ENCODE results near the gene DENND1B. TPM values are rescaled to one million over a fixed set of nuclear protein-coding genes. Genes with fewer than 3 reads are reported as not detected.

The DENND1B gene
- polyA plus RNA-seq, 1 experiment = 5.2 TPM

DNA sequence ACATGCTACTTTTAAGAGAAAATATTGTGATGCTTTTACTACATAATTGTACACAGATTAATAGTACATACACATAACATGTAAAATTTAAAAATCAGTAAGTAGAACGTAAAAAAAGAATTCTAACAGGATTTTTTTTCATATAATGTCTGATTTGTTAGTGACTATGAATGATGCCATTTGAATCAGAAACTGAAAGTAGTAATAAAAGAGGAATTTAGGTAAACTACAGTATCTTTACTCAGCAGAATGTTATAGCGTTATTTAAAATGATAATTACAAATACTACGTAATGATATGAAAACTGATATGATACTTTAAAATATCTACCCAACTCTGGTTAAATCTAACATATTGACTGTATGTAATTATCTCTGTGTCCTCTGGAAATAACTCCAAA is 116.1 kb downstream of the DENND1B start:
- Histone ChIP-seq H3K4me3 (ENCODE audit: low read depth, low read length) (no peak overlapping the region), H3K36me3 (ENCODE audit: control insufficient read depth, insufficient read depth, low read length) (no peaks in the 10 kb centered on the region), H3K27me3 (ENCODE audit: control insufficient read depth, insufficient read depth, low read length) (no peaks in the 10 kb centered on the region)
- CTCF ChIA-PET = no interaction called here
- TF ChIP-seq, protein P1, sequence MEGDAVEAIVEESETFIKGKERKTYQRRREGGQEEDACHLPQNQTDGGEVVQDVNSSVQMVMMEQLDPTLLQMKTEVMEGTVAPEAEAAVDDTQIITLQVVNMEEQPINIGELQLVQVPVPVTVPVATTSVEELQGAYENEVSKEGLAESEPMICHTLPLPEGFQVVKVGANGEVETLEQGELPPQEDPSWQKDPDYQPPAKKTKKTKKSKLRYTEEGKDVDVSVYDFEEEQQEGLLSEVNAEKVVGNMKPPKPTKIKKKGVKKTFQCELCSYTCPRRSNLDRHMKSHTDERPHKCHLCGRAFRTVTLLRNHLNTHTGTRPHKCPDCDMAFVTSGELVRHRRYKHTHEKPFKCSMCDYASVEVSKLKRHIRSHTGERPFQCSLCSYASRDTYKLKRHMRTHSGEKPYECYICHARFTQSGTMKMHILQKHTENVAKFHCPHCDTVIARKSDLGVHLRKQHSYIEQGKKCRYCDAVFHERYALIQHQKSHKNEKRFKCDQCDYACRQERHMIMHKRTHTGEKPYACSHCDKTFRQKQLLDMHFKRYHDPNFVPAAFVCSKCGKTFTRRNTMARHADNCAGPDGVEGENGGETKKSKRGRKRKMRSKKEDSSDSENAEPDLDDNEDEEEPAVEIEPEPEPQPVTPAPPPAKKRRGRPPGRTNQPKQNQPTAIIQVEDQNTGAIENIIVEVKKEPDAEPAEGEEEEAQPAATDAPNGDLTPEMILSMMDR (IDR thresholded peaks at IDR 0.05; ENCODE audit: insufficient read depth, low read depth, low read length) = no peak
- POLR2A ChIA-PET = interaction anchor here (0.6 kb wide), 1 partner anchor 34 kb away, joined by 3 read pairs; no protein-coding TSS in a partner anchor
- no peak for DNase-seq (ENCODE audit: low read depth)

DNA sequence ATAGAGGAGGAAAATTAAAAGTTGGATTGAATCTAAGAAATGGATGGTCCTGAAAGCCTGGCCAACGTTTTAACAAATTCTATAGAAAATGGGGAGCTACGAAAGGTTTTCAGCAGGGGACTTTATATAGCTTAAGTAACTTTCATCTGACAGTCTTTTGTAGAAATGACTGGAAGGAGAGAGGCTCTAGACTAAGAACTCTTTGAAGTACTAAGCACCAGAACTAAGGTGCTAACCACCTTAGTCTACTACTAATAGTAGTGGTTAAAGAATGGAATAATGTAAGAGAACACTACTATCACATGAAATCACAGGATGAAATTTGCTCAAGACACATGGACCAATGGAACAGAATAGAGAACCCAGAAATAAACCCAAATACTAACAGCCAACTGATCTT is 126.1 kb downstream of the DENND1B start:
- no peak for DNase-seq (ENCODE audit: low read depth)
- TF ChIP-seq, protein P1 (IDR thresholded peaks at IDR 0.05; ENCODE audit: insufficient read depth, low read depth, low read length) = no peak
- Histone ChIP-seq H3K27me3 (ENCODE audit: control insufficient read depth, insufficient read depth, low read length) (no peaks in the 10 kb centered on the region), H3K4me3 (ENCODE audit: low read depth, low read length) (no peak overlapping the region), H3K36me3 (ENCODE audit: control insufficient read depth, insufficient read depth, low read length) (no peaks in the 10 kb centered on the region)
- ChIA-PET CTCF (no interaction called here), POLR2A (no interaction called here)

DNA sequence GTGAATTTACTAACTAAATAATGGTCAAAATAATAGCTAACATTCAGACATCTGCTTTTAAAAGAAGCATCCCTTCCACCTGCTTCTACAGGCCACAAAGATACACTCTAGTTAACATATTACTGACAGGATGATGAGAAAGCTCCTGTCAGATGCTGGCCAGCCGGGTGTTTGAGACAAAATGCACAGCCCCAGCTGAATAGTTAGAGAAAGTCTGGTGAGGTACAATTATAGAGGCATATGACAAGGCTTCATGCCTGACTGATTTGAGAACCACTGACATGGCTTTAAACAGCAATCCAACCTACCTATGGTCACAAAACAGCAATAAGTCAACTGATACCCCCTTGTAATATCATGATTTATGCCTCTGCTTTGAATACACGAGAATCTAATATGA is 137.0 kb downstream of the DENND1B start:
- DNase-seq (ENCODE audit: low read depth) = no peak
- Histone ChIP-seq H3K36me3 (ENCODE audit: control insufficient read depth, insufficient read depth, low read length) (no peaks in the 10 kb centered on the region), H3K27me3 (ENCODE audit: control insufficient read depth, insufficient read depth, low read length) (no peaks in the 10 kb centered on the region), H3K4me3 (ENCODE audit: low read depth, low read length) (no peak overlapping the region)
- TF ChIP-seq, protein P1 (IDR thresholded peaks at IDR 0.05; ENCODE audit: insufficient read depth, low read depth, low read length) = no peak
- ChIA-PET POLR2A (no interaction called here), CTCF (no interaction called here)

DNA sequence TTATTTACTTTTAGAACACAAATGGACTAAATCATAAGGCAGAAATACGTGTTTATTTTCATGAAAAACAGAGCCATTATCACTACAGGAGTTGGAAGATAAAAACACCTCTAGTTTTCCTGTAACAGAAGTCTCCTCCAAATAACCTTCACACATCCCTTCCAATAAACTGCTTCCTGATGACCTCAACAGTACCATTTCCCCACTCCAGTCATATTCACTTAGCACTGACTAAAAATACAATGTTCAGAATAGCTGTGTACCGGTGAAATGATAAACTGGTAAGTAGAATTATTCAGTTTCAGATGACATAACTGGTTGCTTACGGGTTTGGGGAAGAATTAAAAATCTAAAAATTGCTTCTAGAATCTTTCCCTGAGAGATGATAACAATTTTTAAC is 137.9 kb downstream of the DENND1B start:
- TF ChIP-seq, protein P1 (IDR thresholded peaks at IDR 0.05; ENCODE audit: insufficient read depth, low read depth, low read length) = no peak
- POLR2A ChIA-PET = no interaction called here
- DNase-seq (ENCODE audit: low read depth) = no peak
- no peaks in the 10 kb centered on the region for H3K27me3 ChIP-seq (ENCODE audit: control insufficient read depth, insufficient read depth, low read length)
- H3K36me3 ChIP-seq (ENCODE audit: control insufficient read depth, insufficient read depth, low read length) = no peaks in the 10 kb centered on the region
- H3K4me3 ChIP-seq (ENCODE audit: low read depth, low read length) = no peak overlapping the region
- CTCF ChIA-PET = no interaction called here

DNA sequence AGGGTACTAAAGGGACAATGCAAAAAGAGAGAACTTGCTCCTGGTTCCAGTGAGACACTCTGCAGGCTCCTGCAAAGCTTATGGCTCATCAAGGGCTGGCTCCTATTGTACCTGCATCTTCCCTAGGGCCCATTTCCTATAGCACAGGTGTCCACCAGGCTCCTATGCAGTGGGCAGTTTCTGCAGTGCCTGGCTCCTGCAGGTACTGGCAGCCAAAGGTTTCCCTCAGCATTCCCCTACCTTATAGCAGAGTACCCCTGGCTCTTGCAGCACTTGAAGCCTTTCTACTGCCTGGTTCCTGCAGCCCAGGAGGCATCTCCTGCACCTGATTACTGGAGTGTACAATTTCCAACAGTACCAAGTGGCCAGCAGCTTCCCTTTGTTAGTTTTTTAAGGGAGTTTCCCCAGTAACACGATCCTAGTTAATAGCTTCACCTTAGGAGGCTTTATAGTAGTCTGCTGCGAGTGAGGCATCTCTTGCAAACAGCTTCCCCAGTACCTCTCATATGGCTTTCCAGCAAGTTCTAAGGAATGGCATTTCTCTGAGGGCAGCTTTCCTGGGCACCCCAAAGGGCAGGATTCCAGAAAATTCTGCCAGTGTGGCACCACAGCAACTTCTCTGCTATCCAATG is 141.7 kb downstream of the DENND1B start:
- Histone ChIP-seq H3K27me3 (ENCODE audit: control insufficient read depth, insufficient read depth, low read length) (no peaks in the 10 kb centered on the region), H3K4me3 (ENCODE audit: low read depth, low read length) (no peak overlapping the region), H3K36me3 (ENCODE audit: control insufficient read depth, insufficient read depth, low read length) (no peaks in the 10 kb centered on the region)
- CTCF ChIA-PET = no interaction called here
- DNase-seq (ENCODE audit: low read depth) = no peak
- POLR2A ChIA-PET = no interaction called here
- TF ChIP-seq, protein P1 (IDR thresholded peaks at IDR 0.05; ENCODE audit: insufficient read depth, low read depth, low read length) = no peak

Data from BJ (cell line).